ENCODE measurements around the gene RBFOX2.

RBFOX2 gene

GRCh38 chr22:35697142-35697541 lies 331.5 kb downstream of the RBFOX2 start:
- no peak for DNase-seq (ENCODE audit: low spot score)

DNA sequence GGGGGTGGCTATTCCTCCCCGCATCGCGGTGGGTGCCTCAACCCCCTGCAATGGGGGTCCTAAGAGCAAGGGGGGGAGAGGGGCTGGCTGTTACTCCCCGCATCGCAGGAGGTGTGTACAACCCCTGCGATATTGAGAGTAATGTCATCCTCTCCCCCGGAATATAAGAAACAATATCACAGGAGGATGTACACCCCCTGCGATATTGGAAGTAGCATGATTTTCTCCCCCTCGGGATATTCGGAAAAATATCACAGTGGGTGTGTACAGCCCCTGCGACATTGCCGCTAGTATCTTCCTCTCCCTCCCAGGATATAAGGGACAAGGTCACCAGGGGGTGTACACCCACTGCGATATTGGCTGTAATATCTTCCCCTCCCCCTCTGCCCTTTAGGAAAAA lies 333.4 kb downstream of the RBFOX2 start:
- no peak for DNase-seq (ENCODE audit: low spot score)

DNA sequence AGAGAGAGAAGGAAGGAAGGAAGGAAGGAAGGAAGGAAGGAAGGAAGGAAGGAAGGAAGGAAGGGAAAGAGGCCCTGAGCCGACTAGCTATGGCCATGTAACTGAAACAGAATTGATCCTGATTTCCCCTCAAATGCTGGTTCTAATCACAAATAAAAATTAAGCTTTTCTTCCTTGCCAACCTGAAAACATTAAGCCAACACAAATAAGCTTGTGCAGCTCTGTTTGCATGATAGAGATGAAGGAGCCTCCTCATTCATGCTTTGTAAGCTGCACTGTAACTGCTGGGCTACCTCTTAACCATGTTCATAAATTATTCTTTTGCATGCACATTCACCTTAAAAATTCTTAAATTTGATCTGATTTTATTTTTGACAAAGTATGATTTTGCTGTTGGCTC lies 338.6 kb downstream of the RBFOX2 start:
- DNase-seq (ENCODE audit: low spot score) = no peak

GRCh38 chr22:35688913-35689675 lies 339.5 kb downstream of the RBFOX2 start:
- DNase-seq (ENCODE audit: low spot score) = no peak

Measured in cerebellar cortex (tissue), 1 donor.